ENCODE data around the gene VTI1A. TPM values are rescaled to one million over a fixed set of nuclear protein-coding genes. Genes with fewer than 3 reads are reported as not detected.

VTI1A gene
- total RNA-seq, 1 donor from 2014 or later, result 21.1 TPM

GRCh38 chr10:112775892-112776674, 329.1 kb downstream of the VTI1A start:
- no peak for DNase-seq (ENCODE audit: low read depth, low spot score)

GRCh38 chr10:112778579-112778978, 331.6 kb downstream of the VTI1A start:
- peak; percentile 11 for DNase-seq (ENCODE audit: low read depth, low spot score)

GRCh38 chr10:112779025-112779770, 332.2 kb downstream of the VTI1A start:
- no peak for DNase-seq (ENCODE audit: low read depth, low spot score)

GRCh38 chr10:112782200-112782907, 335.3 kb downstream of the VTI1A start:
- no peak for DNase-seq (ENCODE audit: low read depth, low spot score)

GRCh38 chr10:112783351-112784021, 336.5 kb downstream of the VTI1A start:
- DNase-seq (ENCODE audit: low read depth, low spot score), result no peak

- no peak for DNase-seq (ENCODE audit: low read depth, low spot score)
Measured at GRCh38 chr10:112784022-112784461, 337.0 kb downstream of the VTI1A start.

- no peak for DNase-seq (ENCODE audit: low read depth, low spot score)
Measured at GRCh38 chr10:112785089-112785488, 338.1 kb downstream of the VTI1A start.

GRCh38 chr10:112789248-112789647, 342.2 kb downstream of the VTI1A start:
- no peak for DNase-seq (ENCODE audit: low read depth, low spot score)

- DNase-seq (ENCODE audit: low read depth, low spot score), result no peak
Measured at GRCh38 chr10:112790030-112790429, 343.0 kb downstream of the VTI1A start.

- no peak for DNase-seq (ENCODE audit: low read depth, low spot score)
Measured at GRCh38 chr10:112790921-112791320, 343.9 kb downstream of the VTI1A start.

GRCh38 chr10:112791447-112791846, 344.4 kb downstream of the VTI1A start:
- DNase-seq (ENCODE audit: low read depth, low spot score), result no peak

GRCh38 chr10:112792487-112793201, 345.6 kb downstream of the VTI1A start:
- DNase-seq (ENCODE audit: low read depth, low spot score), result no peak

GRCh38 chr10:112793202-112793921, 346.3 kb downstream of the VTI1A start:
- DNase-seq (ENCODE audit: low read depth, low spot score), result no peak

- DNase-seq (ENCODE audit: low read depth, low spot score), result no peak
Measured at GRCh38 chr10:112794201-112794600, 347.2 kb downstream of the VTI1A start.

- no peak for DNase-seq (ENCODE audit: low read depth, low spot score)
Measured at GRCh38 chr10:112795067-112795466, 348.1 kb downstream of the VTI1A start.

GRCh38 chr10:112797197-112797596, 350.2 kb downstream of the VTI1A start:
- no peak for DNase-seq (ENCODE audit: low read depth, low spot score)

GRCh38 chr10:112797855-112798254, 350.8 kb downstream of the VTI1A start:
- DNase-seq (ENCODE audit: low read depth, low spot score), result no peak

- DNase-seq (ENCODE audit: low read depth, low spot score), result no peak
Measured at GRCh38 chr10:112799038-112799437, 352.0 kb downstream of the VTI1A start.

GRCh38 chr10:112799726-112800510, 352.9 kb downstream of the VTI1A start:
- DNase-seq (ENCODE audit: low read depth, low spot score), result no peak

All from pulmonary artery endothelial cell (primary cell).